DMS153 treated with DMSO at 0.1 percent for 48 hours (cell line): Measurements from ENCODE around the gene SLC22A7.
"Not testable (repeated sequence)": the region's sequence is repeated elsewhere in the genome, so short reads cannot be mapped to it uniquely, and the experiment has no call there.

ENCODE experiments used
- DNase-seq: peaks from one replicate; lab custom pipeline; 2025; ENCODE audit not compliant: unreplicated experiment; lab: John Stamatoyannopoulos, UW

SLC22A7 gene

GRCh38 chr6:43334466-43335095 lies 36.5 kb downstream of the SLC22A7 start:
- DNase-seq = no peak

- DNase-seq = peak; percentile 72
Observed at GRCh38 chr6:43335469-43335868, 37.4 kb downstream of the SLC22A7 start.

- no peak for DNase-seq
Observed at GRCh38 chr6:43336382-43336781, 38.3 kb downstream of the SLC22A7 start.

- DNase-seq = no peak
Observed at GRCh38 chr6:43338243-43338642, 40.2 kb downstream of the SLC22A7 start.

DNA sequence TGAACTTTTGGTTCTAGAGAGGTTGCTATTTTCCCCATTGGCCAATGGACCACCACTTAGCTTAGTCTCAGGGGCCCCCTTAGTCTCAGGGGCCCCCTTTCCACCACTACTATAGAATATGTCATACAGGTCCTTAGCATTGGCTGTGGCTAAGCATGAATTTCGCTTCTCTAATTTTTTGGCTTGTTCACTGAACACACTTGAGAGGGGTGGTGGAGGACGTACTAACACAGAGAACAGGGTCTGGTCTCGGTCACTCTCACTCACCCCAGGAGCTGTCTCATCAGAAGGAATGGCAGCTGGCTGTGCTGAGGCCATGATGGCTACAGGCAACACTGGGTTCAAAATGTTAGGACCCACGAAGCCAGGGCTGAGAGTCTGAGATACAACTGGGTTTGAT lies 41.1 kb downstream of the SLC22A7 start:
- no peak for DNase-seq

DNA sequence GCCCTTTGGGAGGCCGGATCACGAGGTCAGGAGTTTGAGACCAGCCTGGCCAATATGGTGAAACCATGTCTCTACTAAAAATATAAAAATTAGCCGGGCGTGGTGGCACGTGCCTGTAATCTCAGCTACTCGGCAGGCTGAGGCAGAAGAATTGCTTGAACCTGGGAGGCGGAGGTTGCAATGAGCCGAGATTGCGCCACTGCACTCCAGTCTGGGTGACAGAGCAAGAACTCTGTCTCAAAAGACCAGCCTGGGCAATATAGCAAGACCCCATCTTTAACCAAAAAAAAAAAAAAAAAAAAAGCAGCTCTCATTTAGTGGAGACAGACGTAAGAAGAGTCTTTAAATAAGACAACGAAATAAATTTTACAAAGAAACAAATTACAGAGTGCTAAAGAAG lies 48.2 kb downstream of the SLC22A7 start:
- DNase-seq = not testable (repeated sequence)

DNA sequence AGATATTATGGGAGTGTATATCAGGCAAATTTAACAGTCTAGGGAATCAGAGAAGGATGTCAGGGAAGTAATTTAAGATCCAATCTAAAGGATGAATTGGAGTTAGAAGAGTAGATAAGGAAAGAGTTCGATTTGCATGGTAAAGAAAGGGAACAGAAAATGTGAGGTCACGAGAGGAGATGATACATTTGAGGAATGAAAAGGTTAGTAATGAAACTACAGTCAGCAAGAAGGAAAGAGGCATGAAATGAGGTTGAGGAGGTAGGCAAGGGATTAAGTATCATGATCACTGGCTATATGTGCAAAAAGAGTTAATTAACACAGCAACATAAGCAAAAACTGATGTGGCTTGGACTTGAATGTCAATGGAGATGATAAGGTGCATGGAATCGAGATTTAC lies 49.0 kb downstream of the SLC22A7 start:
- no peak for DNase-seq

DNA sequence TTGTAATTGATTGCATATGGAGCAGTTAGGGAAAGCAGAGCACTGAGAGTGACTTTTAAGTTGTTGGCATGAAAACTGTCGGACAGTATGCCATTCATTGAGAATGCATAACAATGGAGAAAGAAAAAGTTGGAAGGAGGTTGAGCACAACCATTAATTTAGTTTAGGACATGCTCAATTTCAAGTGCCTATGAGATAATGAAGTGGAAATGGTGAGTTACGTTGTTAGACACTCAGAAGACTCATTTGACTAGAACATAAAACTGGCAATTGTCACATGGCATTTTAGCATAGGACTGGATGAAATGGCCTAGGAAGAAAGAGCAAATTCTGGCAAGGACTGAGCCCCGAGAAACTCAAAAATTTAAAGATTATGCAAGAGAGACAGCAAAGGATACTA lies 49.4 kb downstream of the SLC22A7 start:
- no peak for DNase-seq

DNA sequence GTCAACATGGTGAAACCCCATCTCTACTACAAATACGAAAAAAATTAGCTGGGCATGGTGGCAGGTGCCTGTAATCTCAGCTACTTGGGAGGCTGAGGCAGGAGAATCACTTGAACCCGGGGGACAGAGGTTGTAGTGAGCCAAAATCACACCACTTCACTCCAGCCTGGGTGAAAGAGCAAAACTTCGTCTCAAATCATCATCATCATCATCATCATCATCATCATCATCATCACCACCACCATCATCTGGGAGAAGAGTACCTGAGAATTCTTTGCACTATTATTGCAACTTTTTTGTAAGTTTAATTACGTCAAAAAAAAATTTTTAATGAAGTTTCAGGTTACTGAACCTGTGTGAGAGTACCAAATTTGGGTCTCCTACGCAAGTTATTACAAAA lies 53.9 kb downstream of the SLC22A7 start:
- DNase-seq = not testable (repeated sequence)
